Measurements from ENCODE around the gene PLAGL1. TPM values are rescaled to one million over a fixed set of nuclear protein-coding genes. Genes with fewer than 3 reads are reported as not detected.

Gene PLAGL1
- total and polyA plus RNA-seq, 11 donors, result 6.6 to 27.3 (median 9.5) TPM

- WGBS, 4 donors, result 74 to 95% (median 92%) methylated on average over 2 of the region's 2 CpGs
- no peaks in the 10 kb centered on the region for H3K27me3 ChIP-seq
- no peak overlapping the region for H3K27ac ChIP-seq
- ATAC-seq (no peak), DNase-seq (no peak)
- intact Hi-C loops (cut with DNase I), result no loop called here
- H3K4me3 ChIP-seq, result no peak overlapping the region
- peaks cover 0 to 38% (median 6%) of the 10 kb centered on the region in 12 donors for H3K9me3 ChIP-seq
- H3K4me1 ChIP-seq, result no peaks in the 10 kb centered on the region
- no peaks in the 10 kb centered on the region for H3K36me3 ChIP-seq
- TF ChIP-seq, protein P1, sequence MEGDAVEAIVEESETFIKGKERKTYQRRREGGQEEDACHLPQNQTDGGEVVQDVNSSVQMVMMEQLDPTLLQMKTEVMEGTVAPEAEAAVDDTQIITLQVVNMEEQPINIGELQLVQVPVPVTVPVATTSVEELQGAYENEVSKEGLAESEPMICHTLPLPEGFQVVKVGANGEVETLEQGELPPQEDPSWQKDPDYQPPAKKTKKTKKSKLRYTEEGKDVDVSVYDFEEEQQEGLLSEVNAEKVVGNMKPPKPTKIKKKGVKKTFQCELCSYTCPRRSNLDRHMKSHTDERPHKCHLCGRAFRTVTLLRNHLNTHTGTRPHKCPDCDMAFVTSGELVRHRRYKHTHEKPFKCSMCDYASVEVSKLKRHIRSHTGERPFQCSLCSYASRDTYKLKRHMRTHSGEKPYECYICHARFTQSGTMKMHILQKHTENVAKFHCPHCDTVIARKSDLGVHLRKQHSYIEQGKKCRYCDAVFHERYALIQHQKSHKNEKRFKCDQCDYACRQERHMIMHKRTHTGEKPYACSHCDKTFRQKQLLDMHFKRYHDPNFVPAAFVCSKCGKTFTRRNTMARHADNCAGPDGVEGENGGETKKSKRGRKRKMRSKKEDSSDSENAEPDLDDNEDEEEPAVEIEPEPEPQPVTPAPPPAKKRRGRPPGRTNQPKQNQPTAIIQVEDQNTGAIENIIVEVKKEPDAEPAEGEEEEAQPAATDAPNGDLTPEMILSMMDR (IDR thresholded peaks at IDR 0.05), result no peak
- TF ChIP-seq POLR2A (IDR thresholded peaks at IDR 0.05), result no peak
These were observed 9.4 kb downstream of the PLAGL1 start for GRCh38 chr6:143998686-143999085.

DNA sequence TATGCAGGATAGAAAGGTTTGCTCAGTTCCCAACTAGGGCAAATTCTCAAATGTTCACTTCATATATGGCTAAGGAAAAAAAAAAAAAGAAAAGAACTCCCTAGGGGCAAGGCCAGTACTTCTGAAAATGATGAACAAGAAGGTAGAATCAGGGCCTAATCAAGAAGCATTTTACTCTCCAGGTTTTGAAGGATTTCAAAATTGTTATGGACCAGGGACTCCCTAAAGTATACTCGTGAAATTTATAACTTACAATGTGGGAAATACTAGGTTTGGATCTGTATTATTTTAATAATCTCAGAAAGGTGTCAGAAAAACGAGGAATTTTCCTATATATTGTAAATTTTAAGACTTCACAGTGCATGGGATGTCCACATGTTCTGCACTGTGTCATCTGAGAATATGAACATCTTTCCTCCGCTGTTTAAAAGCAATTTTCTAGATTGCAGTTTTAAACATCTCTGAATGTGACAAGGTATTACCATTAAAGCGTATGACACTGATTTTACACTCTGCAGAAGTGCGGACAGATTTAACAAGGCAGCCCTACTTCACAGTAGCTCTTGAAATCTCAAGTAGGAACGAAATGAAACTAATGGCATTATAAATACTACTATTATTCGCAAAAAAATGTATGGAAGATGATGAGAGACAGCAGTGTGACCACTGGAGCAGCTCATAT, 14.0 kb downstream of the PLAGL1 start:
- Histone ChIP-seq H3K4me3 (no peak overlapping the region), H3K27me3 (no peaks in the 10 kb centered on the region), H3K4me1 (no peaks in the 10 kb centered on the region), H3K9me3 (peaks cover 0 to 7% (median 0%) of the 10 kb centered on the region in 12 donors), H3K36me3 (no peaks in the 10 kb centered on the region), H3K27ac (no peak overlapping the region)
- ATAC-seq (no peak), DNase-seq (no peak)
- intact Hi-C loops (cut with DNase I), result no loop called here
- TF ChIP-seq, protein P1 (IDR thresholded peaks at IDR 0.05), result no peak
- TF ChIP-seq POLR2A (IDR thresholded peaks at IDR 0.05), result no peak
- 87 to 93% (median 90%) methylated on average over 7 of the region's 7 CpGs for WGBS, 4 donors

GRCh38 chr6:143992285-143992684, 15.8 kb downstream of the PLAGL1 start:
- intact Hi-C loops (cut with DNase I), result no loop called here
- WGBS, 4 donors, result 94 to 100% (median 98%) methylated on average over 1 of the region's 1 CpG
- H3K9me3 ChIP-seq, result peaks cover 0 to 12% (median 0%) of the 10 kb centered on the region in 12 donors
- no peaks in the 10 kb centered on the region for H3K36me3 ChIP-seq
- no peak for TF ChIP-seq POLR2A (IDR thresholded peaks at IDR 0.05)
- TF ChIP-seq, protein P1 (IDR thresholded peaks at IDR 0.05), result no peak
- no peaks in the 10 kb centered on the region for H3K4me1 ChIP-seq
- DNase-seq (no peak), ATAC-seq (no peak)
- H3K27me3 ChIP-seq, result no peaks in the 10 kb centered on the region
- H3K27ac ChIP-seq, result no peak overlapping the region
- H3K4me3 ChIP-seq, result no peak overlapping the region

DNA sequence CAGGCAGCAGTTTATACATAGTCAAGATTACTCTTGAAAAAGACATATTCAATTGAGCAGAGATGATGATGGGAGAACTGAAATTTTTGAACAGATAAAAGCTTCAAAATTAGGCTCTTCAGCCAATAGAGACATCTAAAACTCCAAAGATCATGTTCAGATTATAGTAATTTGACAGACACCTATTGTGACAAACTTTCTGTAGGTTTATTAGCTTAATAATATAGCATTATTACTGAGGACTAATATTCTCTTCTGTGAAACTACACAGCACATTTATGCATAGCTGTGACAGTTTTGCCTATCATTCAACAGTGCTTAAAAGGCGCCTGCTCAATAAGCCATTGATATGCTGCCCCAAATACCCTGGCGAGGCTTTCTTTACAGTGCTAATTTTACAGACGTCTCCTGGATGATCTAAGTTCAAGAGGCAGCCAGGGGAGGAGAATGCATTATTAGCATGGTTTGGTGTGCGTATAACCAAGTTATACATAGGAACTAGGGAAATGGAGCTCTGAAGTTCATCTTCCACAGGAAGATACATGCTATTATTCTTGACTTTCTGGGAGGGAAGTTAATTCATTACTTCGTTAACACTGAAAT, 21.5 kb downstream of the PLAGL1 start:
- Histone ChIP-seq H3K9me3 (peaks cover 0 to 6% (median 0%) of the 10 kb centered on the region in 12 donors), H3K36me3 (no peaks in the 10 kb centered on the region), H3K27ac (no peak overlapping the region), H3K4me1 (no peaks in the 10 kb centered on the region), H3K27me3 (no peaks in the 10 kb centered on the region), H3K4me3 (no peak overlapping the region)
- intact Hi-C loops (cut with DNase I), result no loop called here
- no peak for TF ChIP-seq POLR2A (IDR thresholded peaks at IDR 0.05)
- TF ChIP-seq, protein P1 (IDR thresholded peaks at IDR 0.05), result no peak
- 62 to 68% (median 62%) methylated on average over 5 of the region's 5 CpGs for WGBS, 4 donors
- ATAC-seq (no peak), DNase-seq (no peak)

Data from heart left ventricle (tissue), 16 donors.